HG03280 (cell line): ENCODE data around the gene ARHGAP22.

Experiments used
- ATAC-seq: cut with Tn5 transposase; IDR thresholded peaks from one replicate; pipeline ENCODE4 v1.9.1; 2021; ENCODE audit warnings: mild to moderate bottlenecking, moderate library complexity; ENCODE audit not compliant: unreplicated experiment

The ARHGAP22 gene

DNA sequence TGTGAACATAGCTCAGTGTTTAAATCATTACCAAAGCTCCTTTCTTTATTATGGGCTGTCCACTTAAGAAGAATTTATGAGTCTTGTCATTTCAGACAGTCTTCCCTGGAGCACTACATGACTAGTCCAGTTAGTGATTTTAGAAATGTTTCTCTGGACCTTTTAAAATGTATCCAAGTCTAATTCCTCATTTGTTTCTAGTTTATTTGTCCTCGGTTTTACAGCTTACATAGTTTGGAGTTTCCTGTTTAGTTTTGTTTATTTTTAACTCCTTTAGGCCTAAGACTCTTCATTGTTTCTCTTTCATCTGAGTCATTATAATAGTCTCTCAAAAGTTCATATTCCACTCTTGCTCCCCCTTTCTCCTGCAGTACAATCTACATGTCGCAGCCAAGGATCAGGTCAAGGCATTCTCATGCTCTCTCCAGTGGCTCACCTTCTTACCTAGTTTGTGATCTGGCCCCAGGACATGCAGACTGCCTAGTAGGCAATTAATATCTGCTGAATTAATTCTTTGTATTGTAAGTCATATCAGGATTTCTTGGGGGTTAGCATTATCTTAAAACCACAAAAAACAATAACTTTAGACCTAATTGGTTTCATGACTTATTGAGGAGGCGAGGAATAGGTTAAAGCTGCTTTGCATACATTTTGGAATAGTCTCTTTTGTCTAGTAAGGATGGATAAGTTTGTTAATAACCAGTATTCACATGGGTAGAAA, 204.6 kb downstream of the ARHGAP22 start:
- peak; percentile 51 for ATAC-seq

DNA sequence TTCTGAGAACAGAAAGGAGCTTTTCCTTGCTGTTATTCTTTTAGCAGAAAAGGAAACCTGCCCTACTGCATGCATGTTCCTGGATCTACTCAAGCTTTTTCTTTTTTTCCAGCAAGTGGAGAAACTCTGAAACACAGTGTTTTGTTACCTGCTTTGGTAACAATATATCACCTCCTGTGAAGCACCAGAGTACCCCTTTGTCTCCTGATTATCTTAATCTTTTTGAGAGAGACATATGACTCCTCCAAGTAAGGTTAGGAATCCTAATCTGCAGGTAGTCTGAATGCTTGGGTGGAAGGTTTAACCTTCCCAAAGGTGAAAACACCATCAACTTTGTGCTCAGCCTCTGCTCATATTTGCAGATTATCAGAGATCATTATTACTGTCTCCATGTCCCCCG, 205.3 kb downstream of the ARHGAP22 start:
- ATAC-seq = no peak

GRCh38 chr10:48399056-48399541, 205.8 kb downstream of the ARHGAP22 start:
- no peak for ATAC-seq

DNA sequence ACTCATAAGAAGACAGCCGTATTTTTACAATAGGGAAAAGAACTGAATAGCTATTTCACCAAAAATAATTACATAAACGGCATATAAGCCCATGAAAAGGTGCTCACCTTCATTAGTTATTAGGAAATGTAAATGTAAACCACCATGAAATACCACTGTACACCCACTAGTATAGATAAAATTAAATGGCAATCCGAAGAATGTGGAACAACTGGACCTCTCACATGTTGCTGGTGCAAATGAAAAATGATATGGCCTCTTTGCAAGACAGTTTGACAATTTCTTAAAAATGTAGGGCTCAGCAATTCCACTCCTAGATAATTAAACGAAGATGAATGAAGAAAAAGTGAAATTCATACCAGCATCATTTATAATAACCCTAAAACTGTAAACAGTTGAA, 206.6 kb downstream of the ARHGAP22 start:
- ATAC-seq = no peak
